ENCODE results near the gene ZBTB24.

Gene ZBTB24

DNA sequence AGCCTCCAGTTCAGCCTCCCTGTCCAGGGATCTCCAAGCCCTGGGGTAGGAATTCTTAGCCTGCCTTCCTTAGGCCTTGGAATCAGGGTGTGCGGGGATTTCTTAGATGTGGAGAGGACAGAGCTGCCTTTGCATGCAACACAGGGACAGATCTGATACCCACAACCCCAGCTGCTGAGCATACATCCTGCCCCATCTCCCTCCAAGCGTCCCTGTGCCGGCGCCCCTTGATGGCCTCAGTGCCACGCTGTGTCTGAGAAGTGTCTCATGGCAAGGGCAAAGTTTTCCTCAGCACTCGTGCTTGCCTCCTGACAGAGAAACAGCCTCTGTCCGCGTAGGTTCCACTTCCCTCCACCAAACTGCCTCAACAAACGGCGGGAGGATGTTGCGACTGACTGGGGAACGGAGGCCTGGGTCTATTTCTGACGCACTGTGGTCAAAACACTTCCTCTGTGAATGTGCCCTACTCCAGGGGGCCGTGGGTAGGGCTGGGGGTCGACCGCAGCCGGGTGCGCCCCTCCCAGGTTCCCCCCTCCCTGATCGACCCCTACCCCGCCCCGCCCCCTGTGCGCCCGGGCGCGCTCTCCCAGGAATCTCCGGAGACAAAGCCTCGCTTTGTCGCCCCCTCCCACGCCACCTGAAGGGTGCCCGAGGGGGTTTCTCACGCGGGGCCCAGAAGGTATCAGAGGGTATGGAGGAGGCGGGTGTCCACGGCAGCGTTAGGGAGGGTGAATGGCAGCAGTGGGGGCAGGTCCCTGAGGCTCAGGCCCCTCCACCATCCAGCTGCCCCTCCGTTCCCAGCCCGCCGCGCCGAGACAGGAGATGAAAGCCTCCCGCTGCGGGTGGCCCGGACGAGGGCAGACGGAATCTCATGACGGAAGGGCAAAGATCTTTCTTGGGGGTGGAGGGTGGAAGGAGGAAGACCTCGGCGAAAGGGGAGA lies 28.3 kb downstream of the ZBTB24 start:
- TF ChIP-seq, protein P1, sequence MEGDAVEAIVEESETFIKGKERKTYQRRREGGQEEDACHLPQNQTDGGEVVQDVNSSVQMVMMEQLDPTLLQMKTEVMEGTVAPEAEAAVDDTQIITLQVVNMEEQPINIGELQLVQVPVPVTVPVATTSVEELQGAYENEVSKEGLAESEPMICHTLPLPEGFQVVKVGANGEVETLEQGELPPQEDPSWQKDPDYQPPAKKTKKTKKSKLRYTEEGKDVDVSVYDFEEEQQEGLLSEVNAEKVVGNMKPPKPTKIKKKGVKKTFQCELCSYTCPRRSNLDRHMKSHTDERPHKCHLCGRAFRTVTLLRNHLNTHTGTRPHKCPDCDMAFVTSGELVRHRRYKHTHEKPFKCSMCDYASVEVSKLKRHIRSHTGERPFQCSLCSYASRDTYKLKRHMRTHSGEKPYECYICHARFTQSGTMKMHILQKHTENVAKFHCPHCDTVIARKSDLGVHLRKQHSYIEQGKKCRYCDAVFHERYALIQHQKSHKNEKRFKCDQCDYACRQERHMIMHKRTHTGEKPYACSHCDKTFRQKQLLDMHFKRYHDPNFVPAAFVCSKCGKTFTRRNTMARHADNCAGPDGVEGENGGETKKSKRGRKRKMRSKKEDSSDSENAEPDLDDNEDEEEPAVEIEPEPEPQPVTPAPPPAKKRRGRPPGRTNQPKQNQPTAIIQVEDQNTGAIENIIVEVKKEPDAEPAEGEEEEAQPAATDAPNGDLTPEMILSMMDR (IDR thresholded peaks at IDR 0.05): no peak
- no peaks in the 10 kb centered on the region for H3K36me3 ChIP-seq (ENCODE audit: control insufficient read depth, insufficient read depth, low read length)
- H3K4me1 ChIP-seq: peaks cover 26% of the 10 kb centered on the region
- H3K9me3 ChIP-seq (ENCODE audit: control insufficient read depth, low read length): no peaks in the 10 kb centered on the region
- no peak overlapping the region for H3K9ac ChIP-seq
- H3K4me2 ChIP-seq (ENCODE audit: low read length): peak overlapping the region; percentile 86
- peak overlapping the region; percentile 75 for H3K4me3 ChIP-seq (ENCODE audit: low read depth, low read length)
- H3K79me2 ChIP-seq: no peaks in the 10 kb centered on the region
- H3K27ac ChIP-seq: peak overlapping the region; percentile 4
- H3K27me3 ChIP-seq (ENCODE audit: control insufficient read depth, insufficient read depth, low read length): no peaks in the 10 kb centered on the region
- peak overlapping the region; percentile 96 for H2AFZ ChIP-seq

DNA sequence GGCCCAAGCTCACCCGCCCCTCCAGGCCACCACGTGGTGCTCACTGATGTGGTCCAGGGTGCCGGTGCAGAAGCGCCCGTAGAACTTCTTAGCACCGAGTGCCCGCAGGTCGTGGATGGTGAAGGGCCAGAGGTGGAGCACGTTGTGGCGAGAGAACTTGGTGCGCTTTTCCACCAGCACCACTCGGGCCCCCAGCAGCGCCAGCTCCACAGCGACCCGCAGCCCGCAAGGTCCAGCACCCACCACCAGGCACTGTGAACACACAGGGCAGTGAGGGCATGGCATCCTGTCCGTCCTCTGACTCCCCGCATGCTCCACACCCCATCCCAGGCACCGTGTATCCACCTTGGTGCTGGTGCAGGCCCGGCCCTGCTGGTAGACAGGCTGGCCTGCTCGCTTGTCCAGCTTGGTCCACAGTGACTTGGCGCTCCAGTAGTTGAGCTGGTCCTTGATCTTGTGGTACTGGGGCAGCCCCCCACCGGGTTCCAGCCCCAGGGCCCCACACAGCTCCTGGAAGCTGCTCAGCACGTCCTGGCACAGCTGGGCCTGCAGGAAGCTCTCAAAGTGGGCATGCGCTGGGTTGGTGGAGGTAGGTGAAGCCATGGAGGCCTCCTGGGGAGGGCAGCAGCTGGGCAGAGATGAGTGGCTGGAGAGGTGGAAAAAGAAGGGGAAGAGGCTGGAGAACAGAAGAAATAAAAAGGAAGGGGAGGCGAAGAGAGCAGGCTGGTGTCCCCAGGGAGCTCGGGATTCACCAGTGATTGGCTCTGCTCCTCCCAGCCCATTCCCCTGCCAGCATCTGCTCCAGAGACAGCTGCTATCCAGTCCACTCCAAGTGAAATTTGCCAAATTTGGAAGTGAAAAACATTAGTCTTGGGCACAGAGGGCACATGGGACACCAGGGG lies 29.2 kb downstream of the ZBTB24 start:
- H3K36me3 ChIP-seq (ENCODE audit: control insufficient read depth, insufficient read depth, low read length): no peaks in the 10 kb centered on the region
- peak overlapping the region; percentile 96 for H2AFZ ChIP-seq
- H3K4me2 ChIP-seq (ENCODE audit: low read length): peak overlapping the region; percentile 86
- TF ChIP-seq, protein P1 (IDR thresholded peaks at IDR 0.05): no peak
- peak overlapping the region; percentile 4 for H3K27ac ChIP-seq
- H3K4me1 ChIP-seq: peaks cover 20% of the 10 kb centered on the region
- no peak overlapping the region for H3K9ac ChIP-seq
- H3K9me3 ChIP-seq (ENCODE audit: control insufficient read depth, low read length): no peaks in the 10 kb centered on the region
- peak overlapping the region; percentile 15 for H3K4me3 ChIP-seq (ENCODE audit: low read depth, low read length)
- H3K27me3 ChIP-seq (ENCODE audit: control insufficient read depth, insufficient read depth, low read length): no peaks in the 10 kb centered on the region
- H3K79me2 ChIP-seq: no peaks in the 10 kb centered on the region

DNA sequence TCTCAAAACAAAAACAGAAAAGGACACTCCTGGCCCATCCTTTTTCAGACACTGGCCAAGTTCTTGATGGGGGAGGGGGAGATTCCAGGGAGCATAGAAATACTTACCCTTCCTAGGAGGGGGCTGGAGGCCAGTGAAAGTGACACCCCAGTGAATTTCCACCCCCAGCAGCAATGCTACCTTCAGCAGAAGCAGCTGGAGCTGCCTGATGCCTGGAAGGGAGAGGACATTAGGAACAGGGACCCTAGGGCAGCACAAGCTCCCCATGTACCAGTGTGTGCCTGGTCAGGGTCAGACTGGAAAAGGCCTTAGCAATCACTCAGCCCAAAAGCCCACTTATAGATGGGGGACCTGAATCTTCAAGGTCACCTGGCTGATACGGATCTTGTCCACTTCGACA lies 29.9 kb downstream of the ZBTB24 start:
- H3K36me3 ChIP-seq (ENCODE audit: control insufficient read depth, insufficient read depth, low read length): no peaks in the 10 kb centered on the region
- TF ChIP-seq, protein P1 (IDR thresholded peaks at IDR 0.05): no peak
- H3K4me1 ChIP-seq: peaks cover 22% of the 10 kb centered on the region
- H3K9ac ChIP-seq: no peak overlapping the region
- H3K9me3 ChIP-seq (ENCODE audit: control insufficient read depth, low read length): no peaks in the 10 kb centered on the region
- no peaks in the 10 kb centered on the region for H3K27me3 ChIP-seq (ENCODE audit: control insufficient read depth, insufficient read depth, low read length)
- no peaks in the 10 kb centered on the region for H3K79me2 ChIP-seq
- no peak overlapping the region for H2AFZ ChIP-seq
- H3K27ac ChIP-seq: no peak overlapping the region
- no peak overlapping the region for H3K4me3 ChIP-seq (ENCODE audit: low read depth, low read length)
- H3K4me2 ChIP-seq (ENCODE audit: low read length): no peak overlapping the region

DNA sequence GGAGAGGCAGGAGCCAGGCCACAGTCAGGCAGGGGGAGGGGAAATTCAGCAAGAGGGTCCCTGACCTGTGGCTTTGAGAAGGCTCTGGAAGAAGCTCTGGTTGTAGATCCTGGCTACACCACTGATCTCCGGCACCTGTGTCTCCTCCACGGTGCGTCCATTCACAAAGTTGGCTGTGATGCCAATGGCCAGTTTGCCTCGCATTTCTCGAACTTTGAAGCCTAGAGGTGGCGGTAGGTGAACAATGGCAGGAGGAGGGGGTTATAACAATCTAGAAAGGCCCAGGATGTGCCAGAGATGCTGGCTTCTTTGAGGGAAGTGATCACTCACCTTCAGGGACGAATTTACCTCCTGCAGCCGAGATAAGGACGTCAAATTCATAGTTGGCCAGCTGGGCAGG lies 30.8 kb downstream of the ZBTB24 start:
- H3K9ac ChIP-seq: no peak overlapping the region
- peak overlapping the region; percentile 12 for H3K4me2 ChIP-seq (ENCODE audit: low read length)
- H2AFZ ChIP-seq: no peak overlapping the region
- no peaks in the 10 kb centered on the region for H3K27me3 ChIP-seq (ENCODE audit: control insufficient read depth, insufficient read depth, low read length)
- no peaks in the 10 kb centered on the region for H3K9me3 ChIP-seq (ENCODE audit: control insufficient read depth, low read length)
- H3K79me2 ChIP-seq: no peaks in the 10 kb centered on the region
- H3K27ac ChIP-seq: no peak overlapping the region
- no peak overlapping the region for H3K4me3 ChIP-seq (ENCODE audit: low read depth, low read length)
- TF ChIP-seq, protein P1 (IDR thresholded peaks at IDR 0.05): no peak
- H3K4me1 ChIP-seq: peaks cover 21% of the 10 kb centered on the region
- H3K36me3 ChIP-seq (ENCODE audit: control insufficient read depth, insufficient read depth, low read length): no peaks in the 10 kb centered on the region
